MV-4-11 (cell line): ENCODE data around the gene PIK3C2B.
A peak's percentile ranks its signal among the peaks of the same experiment; 100 is the strongest.
"Not testable (repeated sequence)": the region's sequence is repeated elsewhere in the genome, so short reads cannot be mapped to it uniquely, and the experiment has no call there.

Source experiments
- DNase-seq: peaks from one replicate; lab custom pipeline; 2025; lab: John Stamatoyannopoulos, UW

Gene PIK3C2B

GRCh38 chr1:204507317-204508105 lies 12.9 kb upstream of the PIK3C2B start:
- peak; percentile 72 for DNase-seq

GRCh38 chr1:204506969-204507316 lies 12.3 kb upstream of the PIK3C2B start:
- DNase-seq = peak; percentile 93

- peak; percentile 92 for DNase-seq
Measured at GRCh38 chr1:204506201-204506968, 11.8 kb upstream of the PIK3C2B start.

GRCh38 chr1:204505674-204506200 lies 11.1 kb upstream of the PIK3C2B start:
- DNase-seq = no peak

- no peak for DNase-seq
Measured at GRCh38 chr1:204503913-204504519, 9.4 kb upstream of the PIK3C2B start.

GRCh38 chr1:204503122-204503912 lies 8.7 kb upstream of the PIK3C2B start:
- DNase-seq = peak; percentile 73

GRCh38 chr1:204502241-204502640 lies 7.6 kb upstream of the PIK3C2B start:
- no peak for DNase-seq

GRCh38 chr1:204499511-204500468 lies 5.2 kb upstream of the PIK3C2B start:
- no peak for DNase-seq

GRCh38 chr1:204498981-204499380 lies 4.4 kb upstream of the PIK3C2B start:
- DNase-seq = peak; percentile 64

GRCh38 chr1:204495777-204496176 lies 1.2 kb upstream of the PIK3C2B start:
- DNase-seq = no peak

- DNase-seq = no peak
Measured at GRCh38 chr1:204495078-204495753, 611 bp upstream of the PIK3C2B start.

GRCh38 chr1:204493984-204494280 lies 673 bp downstream of the PIK3C2B start:
- peak; percentile 30 for DNase-seq

- DNase-seq = peak; percentile 45
Measured at GRCh38 chr1:204493145-204493983, 1.2 kb downstream of the PIK3C2B start.

GRCh38 chr1:204491655-204492054 lies 3.0 kb downstream of the PIK3C2B start:
- DNase-seq = no peak

- DNase-seq = no peak
Measured at GRCh38 chr1:204487256-204487615, 7.4 kb downstream of the PIK3C2B start.

- DNase-seq = not testable (repeated sequence)
Measured at GRCh38 chr1:204486513-204487255, 7.9 kb downstream of the PIK3C2B start.

GRCh38 chr1:204483791-204484190 lies 10.8 kb downstream of the PIK3C2B start:
- no peak for DNase-seq

GRCh38 chr1:204480515-204480914 lies 14.1 kb downstream of the PIK3C2B start:
- no peak for DNase-seq
